ENCODE results near the gene FOXP1.

The FOXP1 gene

DNA sequence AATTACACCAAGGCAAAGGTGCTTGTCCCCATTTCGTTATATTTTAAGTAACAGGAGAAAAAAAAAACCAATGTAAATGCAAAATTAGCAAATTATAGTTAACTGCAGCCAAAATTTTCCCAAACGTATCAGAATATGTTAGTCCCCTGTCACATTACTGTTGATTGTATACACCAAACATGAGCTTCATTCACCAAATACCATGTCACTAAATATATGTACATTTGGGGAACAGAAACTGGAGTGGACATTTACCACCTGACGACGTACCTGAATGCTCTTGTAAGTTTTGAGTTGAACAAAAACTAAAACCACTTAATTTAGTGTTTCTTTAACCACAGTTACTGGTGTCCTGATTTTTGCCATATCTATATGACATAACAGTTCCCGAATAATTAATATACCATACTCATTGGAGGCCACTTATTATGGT, 3.3 kb upstream of the FOXP1 start:
- no peak for DNase-seq (ENCODE audit: low spot score)

DNA sequence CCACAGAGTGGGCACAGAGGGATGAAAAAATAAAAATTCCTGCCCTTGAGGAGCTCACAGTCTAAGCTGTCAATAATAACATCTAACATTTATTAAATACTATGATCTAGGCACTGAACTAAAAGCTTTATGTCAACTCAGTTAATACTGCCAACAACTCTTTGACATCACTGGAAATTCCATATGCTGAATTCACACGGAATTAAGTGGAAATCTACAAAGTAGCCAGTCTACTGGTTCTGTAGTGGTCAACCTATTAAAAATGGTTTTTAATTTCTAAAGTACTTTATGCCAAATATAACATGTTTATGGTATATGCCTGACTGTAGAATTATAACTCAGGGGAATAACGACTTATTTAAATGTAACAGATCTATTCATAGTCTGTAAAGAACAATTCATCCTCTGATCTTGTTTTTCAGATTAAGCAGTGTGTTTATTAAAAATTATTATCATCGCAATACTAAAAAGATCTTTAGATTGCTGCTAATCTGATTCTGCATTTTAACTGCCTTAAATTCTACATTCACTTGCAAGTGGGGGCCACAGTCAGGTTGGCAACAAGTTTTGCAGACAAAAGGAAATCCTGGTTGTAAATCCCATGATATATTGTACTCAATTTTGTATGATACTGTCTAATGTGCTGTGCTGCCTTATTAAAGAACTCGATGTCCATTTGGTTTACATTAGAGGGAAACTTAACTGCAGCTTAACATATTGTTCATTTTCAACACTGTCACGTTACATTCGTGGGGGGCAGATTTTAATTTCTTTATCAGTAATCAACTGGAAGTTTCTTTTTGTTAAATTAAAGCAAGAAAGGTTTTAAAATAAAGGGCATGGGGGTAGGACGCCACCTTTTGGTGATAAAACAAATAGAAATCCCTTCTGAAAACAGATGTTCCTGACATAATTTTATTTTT, 2.6 kb upstream of the FOXP1 start:
- DNase-seq (ENCODE audit: low spot score), result no peak

DNA sequence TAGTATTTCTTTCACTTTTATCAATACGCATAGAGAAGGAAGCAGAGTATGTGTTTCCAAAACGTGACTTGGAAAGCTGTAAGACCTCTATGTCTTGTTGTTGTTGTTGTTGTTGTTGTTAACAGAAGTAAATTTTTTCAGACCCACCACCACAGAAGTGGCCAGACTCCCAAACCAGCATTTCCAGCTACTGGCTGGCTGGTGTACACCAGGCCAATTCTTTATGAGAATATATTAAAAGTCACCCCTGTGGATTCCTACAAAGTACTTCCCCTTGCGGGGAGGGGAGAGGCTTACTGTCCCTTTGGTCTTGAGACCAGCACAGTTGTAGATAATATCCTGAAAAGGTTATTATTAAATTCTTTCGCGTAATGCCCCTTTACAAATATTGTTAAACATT, 1.6 kb upstream of the FOXP1 start:
- DNase-seq (ENCODE audit: low spot score), result no peak

DNA sequence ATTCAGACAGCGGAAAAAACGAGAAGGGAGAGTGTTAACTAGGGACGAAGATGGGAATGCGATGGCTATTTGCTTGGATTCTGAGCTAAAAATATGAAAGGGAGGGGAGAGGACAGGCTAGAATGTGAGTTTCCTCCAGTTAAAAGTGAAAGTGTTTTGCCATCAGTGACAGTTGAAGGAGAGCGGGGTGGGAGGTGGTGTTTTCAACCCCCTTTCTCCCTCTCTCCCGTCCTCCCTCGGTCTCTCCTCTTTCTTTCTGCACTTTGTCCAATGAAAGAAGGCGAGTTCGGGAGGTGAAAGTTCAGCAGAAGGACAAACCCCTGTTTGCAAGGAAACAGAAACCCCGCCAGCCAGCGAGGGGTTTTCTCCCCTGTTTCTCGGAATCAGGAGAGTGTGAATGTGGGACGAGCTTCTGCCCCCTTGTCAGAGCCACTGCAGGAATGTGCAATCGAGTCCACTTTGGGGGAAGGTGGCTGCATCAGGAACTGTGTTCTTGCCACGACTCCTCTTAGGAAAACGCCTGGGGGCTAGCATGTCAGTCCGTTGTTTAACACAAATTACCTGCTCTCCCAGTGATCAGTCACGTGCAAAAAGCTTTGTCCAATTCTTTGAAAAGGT, 975 bp upstream of the FOXP1 start:
- DNase-seq (ENCODE audit: low spot score), result no peak

DNA sequence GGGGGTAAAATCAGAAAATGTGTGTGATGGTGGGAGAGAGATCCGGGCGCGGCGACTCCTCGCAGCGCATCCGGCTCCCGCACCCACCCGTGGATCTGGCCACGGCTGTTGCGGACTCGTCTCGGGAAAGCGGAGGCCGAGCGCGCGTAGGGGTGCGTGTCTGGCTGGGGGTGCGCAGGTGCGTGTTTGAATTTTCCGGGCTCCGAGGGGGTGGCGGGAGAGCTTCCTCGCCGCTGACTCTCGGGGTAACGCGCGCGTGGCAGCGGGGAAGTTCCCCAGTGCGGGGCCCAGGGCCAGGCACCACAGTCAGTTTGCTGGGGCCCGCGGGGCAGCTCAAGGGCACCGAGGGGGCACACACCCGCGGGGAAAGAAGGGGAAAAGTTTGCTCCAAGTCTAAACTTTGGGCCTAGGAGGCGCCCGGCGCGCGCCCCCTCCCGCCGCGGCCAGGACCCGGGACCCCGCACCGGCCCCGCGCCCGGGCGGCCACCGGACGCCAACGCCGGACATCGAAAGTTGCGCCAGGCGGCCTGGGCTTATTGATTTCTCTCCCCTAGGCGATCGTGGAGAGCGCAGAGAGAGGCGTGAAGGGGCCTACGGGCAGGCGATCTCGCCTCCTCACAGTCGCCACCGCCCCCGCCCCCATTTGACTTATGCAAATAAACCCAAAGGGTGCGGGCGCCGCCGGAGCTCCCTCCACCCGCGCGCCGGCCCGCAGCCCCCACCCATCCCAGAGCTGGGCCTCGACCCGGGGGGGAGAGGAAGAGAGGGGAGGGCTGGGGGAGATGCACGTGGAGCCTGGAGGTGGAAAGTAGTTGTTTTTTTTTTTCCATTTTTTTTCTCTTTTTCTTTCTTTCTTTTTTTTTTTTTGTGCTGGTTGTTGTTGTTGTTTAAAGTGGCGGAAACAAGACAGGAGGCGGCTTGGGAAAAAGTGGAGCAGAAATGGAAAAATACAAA, 639 bp downstream of the FOXP1 start:
- no peak for DNase-seq (ENCODE audit: low spot score)

DNA sequence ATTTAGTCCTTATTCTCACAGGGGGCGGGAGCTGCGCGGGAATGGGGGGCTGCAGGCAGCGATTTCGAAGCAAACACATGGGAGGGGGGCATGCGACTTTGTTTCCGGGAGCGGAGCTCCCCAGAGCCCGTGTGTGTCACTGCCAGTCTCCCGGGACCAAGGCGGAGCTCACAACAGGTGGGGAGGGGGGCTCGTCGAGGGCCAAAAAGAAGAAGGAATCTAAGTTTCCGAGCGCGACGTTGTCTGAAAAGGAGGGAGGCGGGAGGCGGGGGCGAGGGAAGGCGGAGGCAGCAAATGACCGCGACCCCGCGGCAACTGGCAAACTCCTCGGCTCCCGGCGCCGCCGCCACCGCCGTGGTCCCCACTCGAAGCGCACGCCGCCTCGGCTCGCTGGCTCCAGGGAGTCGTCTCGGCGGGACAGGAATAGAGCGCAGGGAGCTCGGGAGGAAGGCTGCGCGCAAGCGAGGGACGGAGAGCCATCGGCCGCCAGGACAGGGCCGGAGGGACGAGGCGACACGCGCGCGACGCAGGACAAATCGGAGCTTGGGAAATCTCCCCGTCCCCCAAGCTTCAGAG, 1.4 kb downstream of the FOXP1 start:
- no peak for DNase-seq (ENCODE audit: low spot score)

DNA sequence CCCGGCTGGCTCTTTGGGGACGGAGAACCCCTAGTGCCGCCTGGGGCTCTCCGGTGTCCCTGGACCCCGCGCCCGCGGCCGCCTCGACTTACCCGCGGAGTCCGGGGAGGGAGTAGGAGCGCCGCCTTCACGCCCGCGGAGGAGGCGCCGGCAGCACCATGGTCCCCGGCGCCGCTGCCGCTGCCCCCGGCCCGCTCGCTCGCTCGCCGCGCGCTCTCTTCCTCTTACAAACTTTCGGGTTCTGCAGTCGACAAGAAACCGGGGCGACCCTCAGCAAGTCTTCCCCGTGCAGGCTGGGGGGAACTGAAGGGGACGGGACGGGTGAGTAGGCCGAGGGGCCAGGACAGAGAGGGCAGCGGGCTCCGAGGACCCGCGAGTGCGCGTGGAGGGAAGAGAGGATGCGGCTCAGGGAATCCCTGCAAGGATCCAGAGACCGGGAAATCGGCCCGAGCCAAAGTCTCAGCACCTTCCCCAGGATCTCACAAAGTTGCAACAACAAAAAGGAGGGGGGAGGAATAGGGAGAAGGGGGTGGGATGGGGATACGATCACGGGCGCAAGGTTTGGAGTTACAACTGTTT, 2.0 kb downstream of the FOXP1 start:
- no peak for DNase-seq (ENCODE audit: low spot score)

DNA sequence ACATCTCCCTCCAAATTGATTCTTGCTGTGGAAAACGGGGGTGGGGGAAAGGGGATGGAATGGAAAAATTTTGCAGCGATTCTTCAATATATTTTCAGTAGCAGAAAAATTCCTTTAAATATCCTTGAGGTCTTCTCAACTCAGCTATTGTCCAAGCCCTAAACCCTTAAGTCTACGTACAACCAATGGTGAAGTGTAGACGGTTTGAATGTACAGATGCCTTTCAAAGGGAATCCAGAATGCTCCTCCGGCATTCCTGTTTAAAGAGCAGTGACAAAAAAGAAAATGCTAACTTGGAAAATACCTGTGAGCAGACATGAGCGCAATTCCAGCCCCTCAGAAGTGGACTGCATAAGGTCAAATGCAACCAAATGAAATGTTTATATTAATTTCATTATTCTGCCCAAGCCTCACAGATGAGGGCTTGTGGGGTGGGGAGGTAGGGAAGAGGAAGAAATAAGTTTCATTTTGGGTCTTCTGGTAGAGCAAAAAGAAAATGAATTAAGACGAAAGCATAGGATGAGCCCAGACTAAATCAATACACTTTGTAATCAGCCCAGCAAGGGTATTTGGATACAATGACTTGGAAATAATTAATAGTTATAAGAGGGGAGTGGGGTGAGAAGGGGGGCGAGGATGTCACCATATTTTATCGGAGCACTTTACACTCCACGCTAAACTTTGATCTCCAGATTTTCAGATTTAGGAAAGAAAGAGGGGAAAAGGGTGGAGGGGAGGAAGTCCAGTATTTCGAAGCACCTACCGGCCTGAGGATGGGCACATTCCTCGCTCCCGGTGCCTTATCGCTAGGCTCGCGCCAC, 2.7 kb downstream of the FOXP1 start:
- DNase-seq (ENCODE audit: low spot score), result no peak

DNA sequence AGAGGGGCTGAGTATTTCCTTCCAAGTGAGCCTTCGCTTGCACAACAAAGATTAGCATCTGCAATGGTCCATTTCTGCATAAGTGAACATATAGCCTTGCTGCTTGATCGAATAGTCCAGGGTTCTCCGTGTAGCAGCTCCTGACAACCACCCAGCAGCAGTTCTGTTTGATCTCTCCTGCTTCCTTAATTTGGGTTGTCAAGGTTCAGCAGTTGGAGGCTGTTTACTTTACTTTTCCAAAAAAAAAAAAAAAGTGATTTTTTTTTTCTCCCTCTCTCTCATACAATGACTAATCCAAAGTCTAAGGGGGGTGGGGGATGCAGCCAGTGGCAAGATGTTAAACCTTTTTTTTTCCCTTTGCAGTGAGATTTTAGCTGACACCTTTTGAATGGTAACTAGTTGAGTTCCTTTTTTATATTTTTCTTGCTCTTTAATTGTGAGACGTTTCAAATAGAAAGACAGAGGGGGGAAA, 3.6 kb downstream of the FOXP1 start:
- DNase-seq (ENCODE audit: low spot score), result no peak

DNA sequence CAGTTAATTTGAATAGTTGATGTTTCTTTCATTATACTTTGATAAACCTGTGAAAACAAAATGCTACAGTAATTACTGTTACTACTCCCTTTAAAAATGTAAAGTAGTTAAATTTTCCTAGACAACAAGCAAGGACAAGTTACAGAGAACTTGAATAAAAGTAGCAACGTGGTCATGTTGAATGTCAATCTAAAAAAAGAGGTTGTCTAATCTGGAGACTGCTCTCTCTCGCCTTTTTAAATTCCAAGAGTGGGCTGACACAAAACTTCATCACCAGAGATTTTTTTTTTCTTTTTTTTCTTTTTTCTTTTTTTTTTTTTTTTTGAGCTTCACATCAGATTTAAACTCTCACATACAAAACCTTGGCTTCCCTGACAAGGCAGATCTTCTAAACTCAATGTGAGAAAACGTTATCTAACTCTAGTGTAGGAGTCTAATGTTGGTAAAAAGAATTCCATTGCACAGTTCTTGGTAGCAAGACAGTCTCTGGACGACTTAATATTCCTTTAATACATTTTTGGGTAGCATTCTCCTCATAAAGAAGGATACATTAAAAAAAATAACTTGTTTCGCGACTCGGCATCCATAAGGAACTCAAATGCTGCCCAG, 4.1 kb downstream of the FOXP1 start:
- no peak for DNase-seq (ENCODE audit: low spot score)

DNA sequence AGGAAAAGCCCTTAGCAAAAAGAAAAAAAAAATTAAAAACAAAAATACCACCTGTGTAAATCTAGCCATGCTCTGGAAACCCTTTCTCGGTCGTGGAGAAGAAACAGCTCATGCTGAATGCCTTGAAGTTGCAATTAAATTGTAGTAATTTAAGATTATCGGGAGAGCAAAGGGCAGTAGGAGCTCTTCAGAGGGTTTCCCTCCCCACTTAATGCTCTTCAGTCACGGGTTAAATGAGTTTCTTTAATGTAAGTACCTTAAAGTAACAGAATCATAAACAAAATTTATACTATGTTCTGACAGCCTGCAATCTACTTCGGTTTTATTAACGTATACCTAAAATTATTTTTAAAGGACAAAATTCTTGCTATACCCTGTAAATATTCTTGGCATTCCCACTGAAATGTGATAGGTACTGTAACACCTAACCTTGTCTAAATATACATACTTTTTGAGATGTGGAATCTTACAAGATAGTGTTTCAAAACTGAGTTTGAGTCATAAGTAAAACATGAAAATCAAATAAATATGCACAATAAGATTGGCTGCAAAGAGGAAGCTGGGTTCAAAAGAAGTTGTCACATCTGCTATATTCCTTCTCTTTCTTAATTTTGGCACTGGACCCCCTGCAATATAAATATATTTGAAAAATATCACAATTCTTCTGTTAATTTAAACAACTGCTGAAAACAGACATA, 5.3 kb downstream of the FOXP1 start:
- no peak for DNase-seq (ENCODE audit: low spot score)

DNA sequence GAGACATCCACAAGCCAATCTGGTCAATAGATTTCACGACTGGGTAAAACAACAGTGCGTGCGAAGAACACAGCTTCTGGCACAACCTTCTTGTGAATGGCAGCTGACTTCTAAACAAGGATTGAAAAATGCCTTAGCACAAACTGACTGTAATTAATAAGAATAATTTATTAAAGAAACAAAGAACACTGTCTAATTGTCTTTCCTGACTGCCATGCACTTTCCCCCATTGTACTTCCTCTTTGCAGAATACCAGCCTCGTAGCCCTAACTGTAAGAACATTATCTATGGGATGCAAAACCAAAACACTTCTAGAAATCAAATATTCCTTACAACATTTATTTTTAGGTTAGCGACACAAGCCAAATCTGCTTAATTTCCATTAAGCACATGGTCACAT, 6.5 kb downstream of the FOXP1 start:
- no peak for DNase-seq (ENCODE audit: low spot score)

DNA sequence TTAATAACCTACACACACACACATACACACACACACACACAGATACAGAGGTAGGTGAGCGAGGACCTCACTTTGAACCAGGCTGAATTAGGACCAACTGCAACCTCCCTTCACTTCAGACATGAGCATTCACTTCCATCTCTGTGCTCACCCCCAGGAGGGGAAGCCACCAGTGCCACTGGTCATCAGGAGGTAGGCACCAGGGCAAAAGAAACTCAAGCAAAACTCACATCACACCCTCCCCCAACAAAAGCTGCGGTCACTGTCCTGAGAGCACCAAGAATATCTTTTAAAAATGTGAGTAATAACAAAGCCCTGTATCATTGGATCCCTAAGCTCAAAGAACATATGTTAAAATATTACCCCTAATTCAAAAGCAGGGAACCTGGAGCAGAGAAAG, 8.1 kb downstream of the FOXP1 start:
- DNase-seq (ENCODE audit: low spot score), result no peak

DNA sequence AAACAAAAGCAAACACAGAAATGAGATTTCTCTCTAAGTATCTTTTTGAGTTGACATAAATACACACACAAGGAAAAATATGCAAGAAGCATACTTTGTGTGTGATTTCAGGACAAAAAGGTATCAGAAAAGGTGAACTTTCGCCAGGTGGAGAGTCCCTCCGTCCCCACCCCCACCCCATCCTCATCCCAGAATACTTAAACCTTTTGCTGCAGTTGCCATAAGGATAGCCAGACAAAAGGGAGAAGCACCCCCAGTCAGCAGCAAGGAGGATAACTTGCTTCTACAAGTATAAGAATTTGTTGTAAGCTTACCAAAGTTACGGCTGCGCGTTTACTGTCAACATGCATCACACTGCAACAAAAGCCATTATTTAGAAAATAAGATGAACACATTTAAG, 10.3 kb downstream of the FOXP1 start:
- DNase-seq (ENCODE audit: low spot score), result no peak

DNA sequence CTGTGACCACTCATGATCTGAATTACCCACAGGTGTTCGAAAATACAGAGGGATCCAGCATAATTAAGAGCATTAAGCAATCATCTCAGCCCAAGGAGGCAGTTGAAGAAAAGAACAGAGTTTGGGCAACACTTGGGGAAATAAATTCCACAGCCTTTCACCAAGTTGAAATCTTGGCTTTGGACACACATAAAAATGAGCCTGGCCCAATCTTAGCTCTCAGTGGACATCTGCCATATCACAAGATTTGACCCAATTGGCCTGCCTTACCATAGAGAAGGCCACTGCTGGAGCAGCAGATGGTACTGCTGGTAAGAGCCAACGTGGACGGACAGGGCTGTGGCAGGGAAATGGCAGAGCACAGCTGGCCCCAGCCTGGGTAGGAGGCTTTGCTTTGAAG, 13.0 kb downstream of the FOXP1 start:
- DNase-seq (ENCODE audit: low spot score), result no peak

DNA sequence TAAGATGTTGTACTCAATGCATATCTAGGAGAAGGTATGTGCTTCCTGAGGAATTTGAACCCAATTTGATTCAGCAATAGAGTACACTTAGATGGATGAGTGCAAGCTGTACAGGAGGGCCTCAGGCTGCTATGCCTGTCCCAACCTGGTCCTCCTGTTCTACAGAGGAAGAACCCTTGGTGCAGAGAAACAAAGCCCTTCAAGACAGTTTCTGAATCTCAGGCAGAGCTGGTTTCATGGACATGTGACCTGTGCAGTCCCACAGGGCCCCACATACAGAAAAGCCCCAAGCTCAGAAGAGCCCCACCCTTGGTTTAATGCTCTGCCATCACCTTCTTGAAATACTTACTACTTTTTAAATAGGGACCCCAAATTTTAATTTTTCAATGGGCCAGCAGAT, 15.3 kb downstream of the FOXP1 start:
- DNase-seq (ENCODE audit: low spot score), result no peak

DNA sequence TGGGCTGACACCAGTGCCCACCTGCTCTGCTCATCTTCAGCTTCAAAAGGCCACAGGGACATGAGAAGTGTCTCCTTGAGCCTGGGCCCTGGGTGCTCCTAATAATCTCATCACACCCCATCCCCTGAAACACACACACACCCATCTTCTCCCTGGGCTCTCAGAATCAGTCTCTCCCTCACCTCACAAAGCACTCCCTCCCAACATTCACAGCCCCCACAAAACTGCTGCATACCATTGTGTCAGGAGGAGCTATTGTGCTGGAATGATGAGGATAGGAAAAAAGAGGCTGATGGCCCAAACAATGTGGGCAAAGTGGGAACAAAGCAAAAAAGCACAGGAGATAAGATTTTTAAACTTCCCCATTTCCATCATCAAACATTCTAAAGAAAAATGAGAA, 16.8 kb downstream of the FOXP1 start:
- DNase-seq (ENCODE audit: low spot score), result no peak

DNA sequence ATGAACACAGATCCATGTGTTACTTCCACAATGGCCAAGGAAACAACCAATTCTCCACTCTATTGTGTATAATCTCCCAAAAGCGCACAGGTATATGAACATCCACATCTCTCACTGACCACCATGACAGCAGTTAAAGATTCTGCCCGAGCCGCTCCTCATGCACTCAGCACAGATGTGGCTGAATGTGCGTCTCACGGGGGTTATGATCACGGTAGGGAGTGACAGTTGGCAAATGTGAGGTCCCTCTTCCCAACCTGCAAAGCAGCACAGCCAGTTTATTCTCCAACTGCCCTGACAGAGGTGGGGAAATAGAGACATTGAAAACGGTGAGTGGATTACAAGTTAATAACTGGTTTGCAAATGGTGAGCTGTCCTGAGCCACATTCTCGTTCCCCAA, 17.6 kb downstream of the FOXP1 start:
- DNase-seq (ENCODE audit: low spot score), result no peak

DNA sequence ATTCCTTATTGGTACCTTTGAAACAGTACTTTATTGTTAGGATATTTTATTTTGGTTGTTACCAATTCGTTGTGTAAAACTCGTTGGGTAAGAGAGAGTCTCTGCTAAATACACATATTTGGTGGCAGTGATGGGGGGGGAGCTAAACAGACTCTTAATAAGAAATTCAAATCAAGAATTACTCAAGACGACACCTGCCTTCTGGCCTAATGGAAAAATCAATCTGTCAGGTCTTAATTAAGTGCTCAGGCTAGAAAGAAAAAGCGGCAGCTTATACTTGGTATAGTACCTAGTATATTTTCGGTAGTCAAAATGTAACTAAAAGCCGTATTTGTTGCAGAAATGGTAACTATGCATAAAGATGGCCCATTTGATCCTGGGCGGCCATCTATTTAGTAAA, 18.2 kb downstream of the FOXP1 start:
- no peak for DNase-seq (ENCODE audit: low spot score)

DNA sequence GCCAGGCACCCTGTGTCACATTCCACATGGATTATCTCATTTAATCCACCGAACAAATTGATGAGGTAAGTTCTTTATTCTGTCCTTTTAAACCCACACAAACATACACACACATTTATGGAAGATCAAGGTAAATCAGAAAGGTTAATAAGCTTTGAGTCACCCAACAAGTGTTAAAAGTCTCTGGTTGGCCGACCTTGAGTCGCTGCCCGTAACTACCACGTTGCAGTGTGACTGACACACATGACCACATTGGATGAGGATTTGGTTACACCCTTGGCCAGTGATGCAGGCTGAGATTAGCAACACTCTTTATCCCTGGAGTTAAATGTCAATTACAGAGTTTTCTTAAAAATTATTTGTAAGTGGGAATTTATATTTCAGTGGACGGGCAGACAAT, 19.2 kb downstream of the FOXP1 start:
- DNase-seq (ENCODE audit: low spot score), result no peak

All from kidney capillary endothelial cell (primary cell).